Measurements from ENCODE around the gene ASF1B. TPM values are rescaled to one million over a fixed set of nuclear protein-coding genes. Genes with fewer than 3 reads are reported as not detected.

ASF1B gene
- total and polyA plus RNA-seq, 2 donors (not counting 1 experiment from before 2014, with no cell fraction given): 1.9 to 2.5 TPM

DNA sequence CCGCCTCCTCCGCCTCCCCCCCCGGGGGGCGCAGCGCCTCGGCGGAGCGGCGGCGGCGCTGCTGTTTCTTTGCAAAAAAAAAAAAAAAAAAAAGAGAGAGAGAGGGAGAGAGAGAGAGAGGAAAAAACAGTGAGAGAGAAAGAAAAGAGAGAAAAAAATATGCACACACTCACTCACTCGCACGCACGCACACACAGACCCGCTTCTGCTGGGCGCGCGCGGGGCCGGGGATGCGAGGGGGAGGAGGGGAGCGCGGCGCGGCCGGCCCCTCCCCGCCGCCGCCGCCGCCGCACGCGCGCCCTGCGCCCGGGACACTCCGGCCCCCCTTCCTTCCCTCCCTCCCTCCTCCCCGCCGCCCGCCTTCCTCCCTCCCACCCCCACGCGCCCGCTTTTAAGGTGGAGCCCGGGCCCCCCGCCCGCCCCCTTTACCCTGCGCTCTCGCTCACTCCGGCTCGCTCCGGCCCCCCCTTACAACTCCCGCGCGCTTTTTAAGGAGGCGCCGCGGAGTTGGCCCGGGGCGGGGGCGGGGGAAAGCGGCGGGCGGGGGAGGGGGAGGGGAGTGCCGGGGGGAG is 45.8 kb downstream of the ASF1B start, which contains the start of gene SAMD1:
Gene SAMD1, minus strand, starts transcription at position 243 of the 572 bp plus-strand sequence.
- Histone ChIP-seq H3K4me1 (ENCODE audit: control insufficient read depth in 2 of 2, insufficient read depth in 2 of 2, low read length in 2 of 2) (peaks cover 11 to 18% of the 10 kb centered on the region in 2 donors), H3K4me3 (ENCODE audit: control extremely low read depth in 1 of 5, extremely low read depth in 1 of 5, insufficient read depth in 1 of 5, low read depth in 2 of 5, low read length in 4 of 5) (peak within 1 kb of the TSS; percentile 81 to 89 (median 82)), H3K36me3 (replicated peaks in 1 of 2; ENCODE audit: control extremely low read depth in 1 of 2, control insufficient read depth in 1 of 2, extremely low read depth in 1 of 2, insufficient read depth in 2 of 2, low read length in 1 of 2) (no peaks in the 10 kb centered on the region), H3K79me2 (ENCODE audit: control insufficient read depth, insufficient read depth, low read length) (no peaks in the 10 kb centered on the region), H3K9ac (ENCODE audit: low read length) (peak within 1 kb of the TSS; percentile 81), H2AFZ (ENCODE audit: insufficient read depth, low read depth, low read length, poor library complexity, severe bottlenecking) (peak within 1 kb of the TSS; percentile 90), H4K20me1 (ENCODE audit: control insufficient read depth, insufficient read depth, low read length, poor library complexity, severe bottlenecking) (peaks cover 11% of the 10 kb centered on the region), H3K27ac (ENCODE audit: low read length in 2 of 2) (peak within 1 kb of the TSS; percentile 69 to 87), H3K4me2 (replicated peaks; ENCODE audit: low read depth, low read length, poor library complexity, severe bottlenecking) (peak within 1 kb of the TSS; percentile 94), H3K27me3 (replicated peaks in 1 of 4; ENCODE audit: control extremely low read depth in 1 of 4, control insufficient read depth in 3 of 4, insufficient read depth in 4 of 4, low read length in 3 of 4) (no peaks in the 10 kb centered on the region), H3K9me3 (ENCODE audit: control extremely low read depth in 1 of 3, control insufficient read depth in 2 of 3, insufficient read depth in 1 of 3, low read length in 2 of 3) (peaks cover 2 to 9% (median 8%) of the 10 kb centered on the region in 3 donors)
- Mint-ChIP-seq H3K9me3 (ENCODE audit: insufficient read depth) (peaks cover 8% of the 10 kb centered on the region), H3K27ac (peak within 1 kb of the TSS; percentile 99), H3K4me3 (peak within 1 kb of the TSS; percentile 100), H3K4me1 (peaks cover 15% of the 10 kb centered on the region), H3K27me3 (no peaks in the 10 kb centered on the region)
- 0% methylated on average over 7 of the region's 65 CpGs for WGBS (ENCODE audit: insufficient coverage)
- ChIA-PET CTCF (interaction anchor here (1.0 to 1.8 kb wide), 3 partner anchors 10 to 46 kb away, joined by 3 to 7 read pairs (median 5); partner anchors contain the start of gene ASF1B), POLR2A (interaction anchor here (0.5 to 1.5 kb wide), 3 partner anchors 46 to 350 kb away, joined by 5 to 7 read pairs (median 6); partner anchors contain the start of gene ASF1B)
- no peak for TF ChIP-seq EZH2 (IDR thresholded peaks at IDR 0.05; ENCODE audit: borderline replicate concordance, insufficient read depth, low read depth, low read length, poor library complexity, severe bottlenecking)
- TF ChIP-seq, protein P1, sequence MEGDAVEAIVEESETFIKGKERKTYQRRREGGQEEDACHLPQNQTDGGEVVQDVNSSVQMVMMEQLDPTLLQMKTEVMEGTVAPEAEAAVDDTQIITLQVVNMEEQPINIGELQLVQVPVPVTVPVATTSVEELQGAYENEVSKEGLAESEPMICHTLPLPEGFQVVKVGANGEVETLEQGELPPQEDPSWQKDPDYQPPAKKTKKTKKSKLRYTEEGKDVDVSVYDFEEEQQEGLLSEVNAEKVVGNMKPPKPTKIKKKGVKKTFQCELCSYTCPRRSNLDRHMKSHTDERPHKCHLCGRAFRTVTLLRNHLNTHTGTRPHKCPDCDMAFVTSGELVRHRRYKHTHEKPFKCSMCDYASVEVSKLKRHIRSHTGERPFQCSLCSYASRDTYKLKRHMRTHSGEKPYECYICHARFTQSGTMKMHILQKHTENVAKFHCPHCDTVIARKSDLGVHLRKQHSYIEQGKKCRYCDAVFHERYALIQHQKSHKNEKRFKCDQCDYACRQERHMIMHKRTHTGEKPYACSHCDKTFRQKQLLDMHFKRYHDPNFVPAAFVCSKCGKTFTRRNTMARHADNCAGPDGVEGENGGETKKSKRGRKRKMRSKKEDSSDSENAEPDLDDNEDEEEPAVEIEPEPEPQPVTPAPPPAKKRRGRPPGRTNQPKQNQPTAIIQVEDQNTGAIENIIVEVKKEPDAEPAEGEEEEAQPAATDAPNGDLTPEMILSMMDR (IDR thresholded peaks at IDR 0.05): no peak
- intact Hi-C loops (cut with micrococcal nuclease): loop anchor here (1.0 to 10.0 kb wide), 5 partner anchors 9 to 816 kb away; partner anchors contain the start of genes ASF1B and PRKACA
- DNase-seq (peak; percentile 90), ATAC-seq (ENCODE audit: low read depth) (peak; percentile 56)
